Heart left ventricle (tissue), 13 donors: ENCODE results near the gene ZNF789.

Experiments
- CTCF ChIP-seq, 12 donors: fragments of 200-600 bp; sonication (generic) in 4 of 12; IDR thresholded peaks; one replicate each; pipeline versions ENCODE4 v1.5.0 to v1.8.0; 2018 to 2022; ENCODE audit warnings: antibody characterized with exemption in 12 of 12, mild to moderate bottlenecking in 5 of 12
- POLR2A ChIP-seq, 2 donors: fragments of 450-650 bp; IDR thresholded peaks; one replicate each; pipeline ENCODE4 v1.6.1; 2017; ENCODE audit warnings: antibody characterized with exemption in 2 of 2, mild to moderate bottlenecking in 2 of 2, moderate library complexity in 2 of 2
- donor health status: ischemic (EF 13 %, LVEDD 7.1; RV severe dilation, severe dysfunction).
- donor health status: DM: no; HTN: yes; CAD: no.
- donor health status: DM: no; HTN: no; CAD: no.
- donor health status: ischemic (EF 25% LVEDD 6.9; RV normal size, moderate dysfunction).
- donor health status: ischemic (EF 25% LVEDD 5.7; RV mildly dilated, moderate dysfunction).
- donor health status: ischemic (EF 35%, LVEDD 5.7; RV mildly dilated, moderate dysfunction).
- donor health status: nonischemic (EF 11% LVEDD 7.7; RV severe dilation, severe dysfunction).
- donor health status: DM: yes; HTN: yes; CAD: no.
- donor health status: PGD.
- donor health status: ischemic (EF 29% LVEDD 5.4; RV normal size, mild dysfunction).
- donor health status: nonischemic (EF 23%, LVEDD 6.1; RV moderate dilation, normal function).

- TF ChIP-seq CTCF (IDR thresholded peaks at IDR 0.05) (no peak), POLR2A (IDR thresholded peaks at IDR 0.05) (peak in 1 of 2 donors; percentile 59)
Measured at GRCh38 chr7:99438573-99439480, 33.9 kb upstream of the ZNF789 start, which contains the start of the genes CPSF4 and PTCD1.
